Retinal pigment epithelial cell (primary cell): ENCODE results near the gene RORB.

Experiments used
- DNase-seq: peaks from one replicate; pipeline ENCODE4 v3.0.0-alpha.2; 2010; ENCODE audit warnings: low read depth
- H3K4me3 ChIP-seq: 2 replicates; pipeline ENCODE4 v1.5.1; 2011; ENCODE audit warnings: mild to moderate bottlenecking, low read length, control low read depth, moderate library complexity
- TF ChIP-seq, protein P1 (sequence below): conservative IDR thresholded peaks from 2 replicates; pipeline ENCODE4 v1.5.1; 2011; ENCODE audit warnings: low read depth, low read length, control low read depth, inconsistent platforms

The RORB gene

DNA sequence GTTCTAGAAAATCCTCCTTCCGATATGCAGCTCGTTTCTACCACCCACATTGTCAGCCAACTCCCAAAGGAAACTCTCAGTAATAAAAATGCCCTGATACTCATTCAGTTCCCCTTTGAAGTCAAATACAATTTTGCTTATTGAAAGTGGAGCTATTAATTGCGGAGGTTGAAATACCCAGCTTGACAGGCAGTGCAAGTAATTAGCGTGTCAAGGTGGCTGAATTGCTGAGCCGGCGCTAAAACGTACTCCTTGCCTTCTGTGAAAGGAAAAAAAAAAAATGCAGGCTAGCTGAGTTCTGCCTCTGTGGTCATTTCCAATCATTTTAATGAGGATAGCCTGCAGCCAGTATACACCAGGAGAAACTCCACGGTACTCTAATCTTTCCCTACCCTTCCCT lies 165.5 kb downstream of the RORB start:
- H3K4me3 ChIP-seq, result no peak overlapping the region
- DNase-seq, result no peak
- TF ChIP-seq, protein P1, sequence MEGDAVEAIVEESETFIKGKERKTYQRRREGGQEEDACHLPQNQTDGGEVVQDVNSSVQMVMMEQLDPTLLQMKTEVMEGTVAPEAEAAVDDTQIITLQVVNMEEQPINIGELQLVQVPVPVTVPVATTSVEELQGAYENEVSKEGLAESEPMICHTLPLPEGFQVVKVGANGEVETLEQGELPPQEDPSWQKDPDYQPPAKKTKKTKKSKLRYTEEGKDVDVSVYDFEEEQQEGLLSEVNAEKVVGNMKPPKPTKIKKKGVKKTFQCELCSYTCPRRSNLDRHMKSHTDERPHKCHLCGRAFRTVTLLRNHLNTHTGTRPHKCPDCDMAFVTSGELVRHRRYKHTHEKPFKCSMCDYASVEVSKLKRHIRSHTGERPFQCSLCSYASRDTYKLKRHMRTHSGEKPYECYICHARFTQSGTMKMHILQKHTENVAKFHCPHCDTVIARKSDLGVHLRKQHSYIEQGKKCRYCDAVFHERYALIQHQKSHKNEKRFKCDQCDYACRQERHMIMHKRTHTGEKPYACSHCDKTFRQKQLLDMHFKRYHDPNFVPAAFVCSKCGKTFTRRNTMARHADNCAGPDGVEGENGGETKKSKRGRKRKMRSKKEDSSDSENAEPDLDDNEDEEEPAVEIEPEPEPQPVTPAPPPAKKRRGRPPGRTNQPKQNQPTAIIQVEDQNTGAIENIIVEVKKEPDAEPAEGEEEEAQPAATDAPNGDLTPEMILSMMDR, result no peak

GRCh38 chr9:74663439-74663838 lies 166.3 kb downstream of the RORB start:
- TF ChIP-seq, protein P1, result no peak
- no peak overlapping the region for H3K4me3 ChIP-seq
- no peak for DNase-seq

- H3K4me3 ChIP-seq, result no peak overlapping the region
- TF ChIP-seq, protein P1, result no peak
- DNase-seq, result no peak
Measured at GRCh38 chr9:74666625-74667316, 169.6 kb downstream of the RORB start.

DNA sequence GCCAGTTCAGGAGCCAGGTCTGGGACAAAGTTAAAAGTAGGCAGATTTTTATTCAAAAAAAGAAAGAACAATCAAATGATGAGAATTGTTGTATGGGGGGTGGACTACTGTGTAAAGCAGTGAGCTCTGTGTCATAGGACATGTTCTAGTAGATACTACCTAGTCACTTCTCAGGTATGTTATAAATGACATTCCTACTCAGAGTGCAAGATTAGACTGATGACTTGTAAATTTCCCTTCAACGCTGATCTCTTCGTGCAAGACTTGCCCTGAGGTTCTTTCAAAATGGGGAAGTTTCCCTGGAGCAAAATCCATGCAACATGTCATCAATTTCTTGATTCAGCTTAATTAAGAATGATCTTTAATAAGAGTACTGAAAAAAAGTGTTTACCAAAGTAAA lies 175.1 kb downstream of the RORB start:
- TF ChIP-seq, protein P1, result no peak
- no peak for DNase-seq

GRCh38 chr9:74674077-74674476 lies 176.9 kb downstream of the RORB start:
- no peak overlapping the region for H3K4me3 ChIP-seq
- no peak for DNase-seq
- TF ChIP-seq, protein P1, result no peak

More for the DNA sequence above, 175.1 kb downstream of the RORB start:
- no peak overlapping the region for H3K4me3 ChIP-seq

DNA sequence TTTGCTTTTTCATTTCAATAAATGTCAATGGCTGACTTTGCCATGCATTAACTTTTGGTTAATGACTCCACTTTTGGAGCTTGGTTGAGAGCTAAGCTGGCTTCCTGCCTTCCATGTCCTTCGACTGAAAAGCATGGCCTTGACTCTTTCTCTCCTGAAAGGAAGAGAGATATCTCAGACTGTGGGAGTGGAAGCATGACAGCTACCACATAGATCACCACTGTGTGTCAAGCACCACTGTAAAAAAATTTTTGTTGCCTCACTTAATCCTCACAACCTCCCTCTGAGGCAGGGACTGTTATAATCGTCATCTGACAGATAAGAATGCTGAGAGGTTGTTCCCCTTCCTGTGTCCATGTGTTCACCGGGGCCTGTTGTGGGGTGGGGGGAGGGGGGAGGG lies 184.8 kb downstream of the RORB start:
- DNase-seq, result no peak
- TF ChIP-seq, protein P1, result no peak
- no peak overlapping the region for H3K4me3 ChIP-seq

- TF ChIP-seq, protein P1, result no peak
- H3K4me3 ChIP-seq, result no peak overlapping the region
- DNase-seq, result no peak
Measured at GRCh38 chr9:74683322-74683721, 186.2 kb downstream of the RORB start.
